Heart left ventricle (tissue), 16 donors: ENCODE measurements around the gene IL1R2. TPM values are rescaled to one million over a fixed set of nuclear protein-coding genes. Genes with fewer than 3 reads are reported as not detected.

Experiments used
- ATAC-seq, 4 donors: fragments of 200-7000 bp; cut with Tn5 transposase; one replicate each; pipeline ENCODE4 v1.9.1; 2020 to 2022; ENCODE audit warnings: moderate library complexity in 4 of 4, mild to moderate bottlenecking in 3 of 4, moderate number of reproducible peaks in 1 of 4
- DNase-seq, 5 donors: peaks; one replicate each; pipeline ENCODE4 v3.0.0-alpha.2; 2020
- H3K27ac ChIP-seq, 12 donors: fragments of 200-600 bp; sonication (generic) in 4 of 12; one replicate each; pipeline versions ENCODE4 v1.5.0 to v1.8.0; 2016 to 2022; ENCODE audit warnings: mild to moderate bottlenecking in 2 of 12
- H3K27me3 ChIP-seq, 9 donors: fragments of 200-600 bp; sonication (generic) in 2 of 9; one replicate each; pipeline versions ENCODE4 v1.5.1 to v1.8.0; 2016 to 2022; ENCODE audit warnings: mild to moderate bottlenecking in 3 of 9
- H3K36me3 ChIP-seq, 9 donors: fragments of 200-600 bp; sonication (generic) in 2 of 9; one replicate each; pipeline versions ENCODE4 v1.5.0 to v1.8.0; 2018 to 2022; ENCODE audit warnings: mild to moderate bottlenecking in 2 of 9
- H3K4me1 ChIP-seq, 12 donors: fragments of 200-600 bp; sonication (generic) in 4 of 12; one replicate each; pipeline versions ENCODE4 v1.5.0 to v1.8.0; 2016 to 2022; ENCODE audit warnings: mild to moderate bottlenecking in 3 of 12
- H3K4me3 ChIP-seq, 12 donors: fragments of 200-600 bp; sonication (generic) in 4 of 12; one replicate each; pipeline versions ENCODE4 v1.5.0 to v1.8.0; 2017 to 2022; ENCODE audit warnings: mild to moderate bottlenecking in 9 of 12, moderate library complexity in 4 of 12
- H3K9me3 ChIP-seq, 12 donors: fragments of 200-600 bp; sonication (generic) in 4 of 12; one replicate each; pipeline versions ENCODE4 v1.5.0 to v1.8.0; 2016 to 2022; ENCODE audit warnings: mild to moderate bottlenecking in 1 of 12
- CTCF ChIP-seq, 12 donors: fragments of 200-600 bp; sonication (generic) in 4 of 12; IDR thresholded peaks; one replicate each; pipeline versions ENCODE4 v1.5.0 to v1.8.0; 2018 to 2022; ENCODE audit warnings: antibody characterized with exemption in 12 of 12, mild to moderate bottlenecking in 5 of 12
- POLR2A ChIP-seq, 2 donors: fragments of 450-650 bp; IDR thresholded peaks; one replicate each; pipeline ENCODE4 v1.6.1; 2017; ENCODE audit warnings: antibody characterized with exemption in 2 of 2, mild to moderate bottlenecking in 2 of 2, moderate library complexity in 2 of 2
- WGBS, 4 donors: extraction: QIAGEN DNeasy Blood & Tissue Kit in 2 of 4; methylation state at CpG; one replicate each; pipeline versions ENCODE4 v1.1.5 to v1.1.7; 2013 to 2018; 5-methylcytosine and 5-hydroxymethylcytosine counted together
- intact Hi-C, 10 donors: fragments of 100-400 bp; cut with DNase I; formaldehyde crosslinking; loops; one replicate each; pipeline versions ENCODE4 v1.11.1 to v1.14.2; 2022
- polyA plus RNA-seq, 2 donors: library from polyadenylated mRNA; stranded (reverse); fragments of 200-250 nt; gene quantifications; one replicate each; pipeline ENCODE4 v1.2.3, GENCODE V29; 2013
- total RNA-seq, 9 donors: library from RNA; depleted of rRNA in 2 of 9; stranded (reverse); fragments of >200 nt in 2 of 9; fragmentation: NEBNext Ultra II Directional in 3 of 9; extraction: Animal tissue kit (Norgen Biotek cat#: 25700) in 3 of 9; gene quantifications; one replicate each; pipeline versions ENCODE4 v1.1.0 to v1.2.4, GENCODE V29; 2016 to 2023
- donor health status: ischemic (EF 13 %, LVEDD 7.1; RV severe dilation, severe dysfunction).
- donor health status: healthy with polysubstance abuse.
- donor health status: DM: no; HTN: yes; CAD: no.
- donor health status: DM: no; HTN: no; CAD: no.
- donor health status: ischemic (EF 25% LVEDD 6.9; RV normal size, moderate dysfunction).
- donor health status: ischemic (EF 25% LVEDD 5.7; RV mildly dilated, moderate dysfunction).
- donor health status: healthy.
- donor health status: DM: yes; HTN: yes; CAD: no.
- donor health status: ischemic (EF 35%, LVEDD 5.7; RV mildly dilated, moderate dysfunction).
- donor health status: nonischemic (EF 11% LVEDD 7.7; RV severe dilation, severe dysfunction).
- donor health status: DM: yes; HTN: yes; CAD: no.
- donor health status: PGD.
- donor health status: ischemic (EF 29% LVEDD 5.4; RV normal size, mild dysfunction).
- donor health status: nonischemic (EF 23%, LVEDD 6.1; RV moderate dilation, normal function).

The IL1R2 gene
- total and polyA plus RNA-seq, 11 donors = 0.77 to 8.0 (median 2.1) TPM; not detected in 3

DNA sequence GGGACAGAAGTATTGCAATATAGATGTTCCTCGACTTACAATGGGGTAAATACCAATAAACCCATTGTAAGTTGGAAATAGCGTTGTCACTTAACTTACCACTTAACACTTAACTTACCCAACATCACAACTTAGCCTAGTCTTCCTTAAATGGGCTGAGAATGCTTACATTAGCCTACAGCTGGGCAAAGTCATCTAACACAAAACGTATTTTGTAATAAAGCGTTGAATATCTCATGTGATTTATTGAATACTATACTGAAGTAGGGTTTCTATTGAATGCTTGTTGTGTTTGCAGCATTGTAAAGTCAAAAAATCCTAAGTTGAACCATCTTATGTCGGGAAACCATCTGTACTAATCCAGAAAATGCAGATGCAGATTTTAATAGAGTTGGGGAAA, 23.6 kb downstream of the IL1R2 start:
- no peaks in the 10 kb centered on the region for H3K36me3 ChIP-seq
- TF ChIP-seq CTCF (IDR thresholded peaks at IDR 0.05) (no peak), POLR2A (IDR thresholded peaks at IDR 0.05) (no peak)
- H3K9me3 ChIP-seq = no peaks in the 10 kb centered on the region
- 82 to 95% (median 90%) methylated on average over 5 of the region's 5 CpGs for WGBS, 4 donors
- H3K4me3 ChIP-seq = no peak overlapping the region
- no peak for ATAC-seq
- no peaks in the 10 kb centered on the region for H3K27me3 ChIP-seq
- DNase-seq = no peak
- H3K4me1 ChIP-seq = peaks cover 0 to 14% (median 0%) of the 10 kb centered on the region in 12 donors
- no peak overlapping the region for H3K27ac ChIP-seq
- intact Hi-C loops = loop anchor here in 5 of 10 donors (5.0 to 10.0 kb wide), 4 partner anchors 152 to 429 kb away; partner anchors contain the start of gene IL18R1 (in 1 of the 5)

- H3K9me3 ChIP-seq = no peaks in the 10 kb centered on the region
- no peak overlapping the region for H3K4me3 ChIP-seq
- H3K27me3 ChIP-seq = no peaks in the 10 kb centered on the region
- intact Hi-C loops = loop anchor here in 5 of 10 donors (5.0 to 10.0 kb wide), 4 partner anchors 151 to 428 kb away; partner anchors contain the start of gene IL18R1 (in 1 of the 5)
- ATAC-seq = no peak
- no peak for DNase-seq
- TF ChIP-seq POLR2A (IDR thresholded peaks at IDR 0.05) (no peak), CTCF (IDR thresholded peaks at IDR 0.05) (no peak)
- peaks cover 0 to 24% (median 8%) of the 10 kb centered on the region in 12 donors for H3K4me1 ChIP-seq
- 87 to 94% (median 91%) methylated on average over 6 of the region's 6 CpGs for WGBS, 4 donors
- H3K27ac ChIP-seq = no peak overlapping the region
- H3K36me3 ChIP-seq = no peaks in the 10 kb centered on the region
Observed at GRCh38 chr2:102016399-102016955, 24.7 kb downstream of the IL1R2 start.

GRCh38 chr2:102018823-102019445, 27.2 kb downstream of the IL1R2 start:
- no peaks in the 10 kb centered on the region for H3K36me3 ChIP-seq
- TF ChIP-seq POLR2A (IDR thresholded peaks at IDR 0.05) = no peak
- TF ChIP-seq CTCF (IDR thresholded peaks at IDR 0.05) = no peak
- DNase-seq = no peak
- no peak overlapping the region for H3K4me3 ChIP-seq
- no peak overlapping the region for H3K27ac ChIP-seq
- no peak for ATAC-seq
- no peaks in the 10 kb centered on the region for H3K9me3 ChIP-seq
- no peaks in the 10 kb centered on the region for H3K27me3 ChIP-seq
- intact Hi-C loops = loop anchor here in 5 of 10 donors (5.0 to 10.0 kb wide), 4 partner anchors 148 to 426 kb away; partner anchors contain the start of gene IL18R1 (in 1 of the 5)
- H3K4me1 ChIP-seq = peaks cover 0 to 33% (median 14%) of the 10 kb centered on the region in 12 donors
- WGBS, 4 donors = 80 to 87% (median 80%) methylated on average over 8 of the region's 8 CpGs

- DNase-seq = peak; percentile 88 to 93 (median 88)
- peak overlapping the region in 2 of 12 donors; percentile 25 to 78 for H3K27ac ChIP-seq
- ATAC-seq = peak; percentile 76 to 96 (median 94)
- WGBS, 4 donors = 9 to 14% (median 11%) methylated on average over 16 to 18 of the region's 18 CpGs
- peaks cover 0 to 45% (median 15%) of the 10 kb centered on the region in 12 donors for H3K4me1 ChIP-seq
- H3K4me3 ChIP-seq = no peak overlapping the region
- no peaks in the 10 kb centered on the region for H3K9me3 ChIP-seq
- TF ChIP-seq POLR2A (IDR thresholded peaks at IDR 0.05) (no peak), CTCF (IDR thresholded peaks at IDR 0.05) (peak; percentile 96 to 100 (median 99))
- H3K36me3 ChIP-seq = no peaks in the 10 kb centered on the region
- intact Hi-C loops = loop anchor here (1.0 to 10.0 kb wide), 18 partner anchors 42 to 424 kb away; partner anchors contain the start of genes IL18R1 (in 4 of the 10) and IL1R1 (in 1 of the 10)
- H3K27me3 ChIP-seq = no peaks in the 10 kb centered on the region
Observed at GRCh38 chr2:102020596-102021170, 28.9 kb downstream of the IL1R2 start.
